GM12801 (cell line): ENCODE data around the gene LRRC49.

Source experiments
- CTCF ChIP-seq: IDR thresholded peaks from one replicate; pipeline ENCODE4 v1.5.1; 2011; ENCODE audit warnings: control low read depth; ENCODE audit not compliant: insufficient read length; ENCODE audit errors: extremely low read depth

LRRC49 gene

GRCh38 chr15:70962084-70962483 lies 69.5 kb downstream of the LRRC49 start:
- TF ChIP-seq CTCF: no peak

- no peak for TF ChIP-seq CTCF
Measured at GRCh38 chr15:70963199-70963598, 70.6 kb downstream of the LRRC49 start.

- TF ChIP-seq CTCF: no peak
Measured at GRCh38 chr15:70964058-70964457, 71.4 kb downstream of the LRRC49 start.

GRCh38 chr15:70964686-70965085 lies 72.1 kb downstream of the LRRC49 start:
- no peak for TF ChIP-seq CTCF

- no peak for TF ChIP-seq CTCF
Measured at GRCh38 chr15:70967646-70968045, 75.0 kb downstream of the LRRC49 start.

- TF ChIP-seq CTCF: no peak
Measured at GRCh38 chr15:70974004-70974832, 81.6 kb downstream of the LRRC49 start.

- no peak for TF ChIP-seq CTCF
Measured at GRCh38 chr15:70976851-70977250, 84.2 kb downstream of the LRRC49 start.
